Subcutaneous adipose tissue (tissue), 4 donors: Measurements from ENCODE around the gene ADGRG6. TPM values are rescaled to one million over a fixed set of nuclear protein-coding genes. Genes with fewer than 3 reads are reported as not detected.

Source experiments
- total RNA-seq, 4 donors: library from RNA; depleted of rRNA; stranded (reverse); fragments of >200 nt; gene quantifications; one replicate each; pipeline ENCODE4 v1.1.0, GENCODE V29; 2016
- TF ChIP-seq, protein P1 (sequence below): fragments of 450-650 bp; IDR thresholded peaks from one replicate; pipeline ENCODE4 v1.5.1; 2016; ENCODE audit warnings: low read depth, mild to moderate bottlenecking, control low read depth, antibody characterized with exemption, moderate library complexity

The ADGRG6 gene
- total RNA-seq, 4 donors from 2014 or later, result 17.3 to 25.8 (median 18.7) TPM

DNA sequence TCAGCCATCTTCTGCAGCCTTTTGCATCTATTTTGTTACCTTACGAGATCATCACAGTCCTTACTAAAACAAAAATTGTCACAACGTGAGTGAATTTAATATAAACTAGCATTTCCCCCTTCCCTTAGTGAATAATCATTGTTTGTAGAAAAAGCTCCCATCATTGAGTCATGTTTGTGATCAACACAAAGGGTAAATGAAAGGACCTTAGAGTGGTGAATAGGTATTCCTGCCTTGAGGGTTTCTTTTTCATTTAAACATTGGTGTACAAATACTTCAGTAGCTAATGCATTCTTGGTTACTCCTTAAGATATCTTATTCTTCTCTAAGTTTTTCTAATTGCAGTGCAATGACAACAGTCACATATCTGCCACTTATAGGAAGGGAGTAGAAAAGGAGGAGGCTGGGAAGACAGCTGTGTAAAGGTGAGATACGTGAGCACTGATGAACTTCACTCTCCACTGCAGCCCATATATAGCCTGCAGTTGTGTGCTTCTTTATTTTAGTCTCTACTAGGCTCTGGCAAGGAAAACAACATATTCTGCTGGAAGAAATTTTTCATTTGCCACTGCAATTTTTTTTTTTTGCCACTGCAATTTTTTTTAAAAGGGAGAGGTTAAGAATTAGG lies 27.8 kb downstream of the ADGRG6 start:
- TF ChIP-seq, protein P1, sequence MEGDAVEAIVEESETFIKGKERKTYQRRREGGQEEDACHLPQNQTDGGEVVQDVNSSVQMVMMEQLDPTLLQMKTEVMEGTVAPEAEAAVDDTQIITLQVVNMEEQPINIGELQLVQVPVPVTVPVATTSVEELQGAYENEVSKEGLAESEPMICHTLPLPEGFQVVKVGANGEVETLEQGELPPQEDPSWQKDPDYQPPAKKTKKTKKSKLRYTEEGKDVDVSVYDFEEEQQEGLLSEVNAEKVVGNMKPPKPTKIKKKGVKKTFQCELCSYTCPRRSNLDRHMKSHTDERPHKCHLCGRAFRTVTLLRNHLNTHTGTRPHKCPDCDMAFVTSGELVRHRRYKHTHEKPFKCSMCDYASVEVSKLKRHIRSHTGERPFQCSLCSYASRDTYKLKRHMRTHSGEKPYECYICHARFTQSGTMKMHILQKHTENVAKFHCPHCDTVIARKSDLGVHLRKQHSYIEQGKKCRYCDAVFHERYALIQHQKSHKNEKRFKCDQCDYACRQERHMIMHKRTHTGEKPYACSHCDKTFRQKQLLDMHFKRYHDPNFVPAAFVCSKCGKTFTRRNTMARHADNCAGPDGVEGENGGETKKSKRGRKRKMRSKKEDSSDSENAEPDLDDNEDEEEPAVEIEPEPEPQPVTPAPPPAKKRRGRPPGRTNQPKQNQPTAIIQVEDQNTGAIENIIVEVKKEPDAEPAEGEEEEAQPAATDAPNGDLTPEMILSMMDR, result no peak

DNA sequence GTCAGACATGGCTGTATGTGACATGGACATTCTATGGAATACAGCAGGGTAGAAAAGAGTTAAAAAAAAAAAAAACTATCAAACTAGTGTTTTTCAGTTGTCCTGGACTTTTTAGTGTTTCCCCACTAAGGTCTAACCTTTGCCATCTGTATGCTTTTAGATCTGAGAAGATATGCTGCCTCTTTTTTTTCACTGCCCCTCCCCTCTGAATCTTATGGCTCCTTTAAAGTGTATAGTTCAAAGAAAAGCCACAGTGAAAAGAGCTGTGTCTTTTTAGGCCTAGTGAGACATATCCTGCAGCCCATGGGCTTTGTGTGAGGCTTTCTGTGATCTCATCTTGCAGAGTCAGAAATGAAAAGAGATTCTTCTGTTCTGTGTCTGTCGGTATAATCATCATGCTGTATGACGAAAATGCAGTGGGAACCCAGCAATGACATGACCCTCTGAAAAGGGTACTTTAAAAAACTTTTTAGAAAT lies 29.3 kb downstream of the ADGRG6 start:
- TF ChIP-seq, protein P1, result no peak

DNA sequence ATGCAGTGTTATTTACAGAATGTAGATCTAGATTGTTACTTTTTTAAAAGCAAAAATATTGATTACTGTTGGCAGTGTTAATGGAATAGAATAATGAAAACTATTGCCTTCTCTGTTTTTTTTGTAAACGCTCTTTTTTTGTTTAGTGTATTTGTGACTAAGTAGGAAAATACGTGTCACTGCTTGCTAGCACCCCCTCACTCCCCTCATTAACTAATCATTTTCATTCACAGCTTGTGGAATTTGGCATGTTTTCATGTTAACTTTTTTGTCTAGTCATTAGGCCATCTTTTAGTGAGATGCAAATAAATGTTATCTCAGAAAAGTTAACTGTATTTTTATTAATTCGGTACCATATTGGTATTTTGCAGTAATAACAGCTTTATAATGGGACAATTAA lies 29.8 kb downstream of the ADGRG6 start:
- TF ChIP-seq, protein P1, result no peak

DNA sequence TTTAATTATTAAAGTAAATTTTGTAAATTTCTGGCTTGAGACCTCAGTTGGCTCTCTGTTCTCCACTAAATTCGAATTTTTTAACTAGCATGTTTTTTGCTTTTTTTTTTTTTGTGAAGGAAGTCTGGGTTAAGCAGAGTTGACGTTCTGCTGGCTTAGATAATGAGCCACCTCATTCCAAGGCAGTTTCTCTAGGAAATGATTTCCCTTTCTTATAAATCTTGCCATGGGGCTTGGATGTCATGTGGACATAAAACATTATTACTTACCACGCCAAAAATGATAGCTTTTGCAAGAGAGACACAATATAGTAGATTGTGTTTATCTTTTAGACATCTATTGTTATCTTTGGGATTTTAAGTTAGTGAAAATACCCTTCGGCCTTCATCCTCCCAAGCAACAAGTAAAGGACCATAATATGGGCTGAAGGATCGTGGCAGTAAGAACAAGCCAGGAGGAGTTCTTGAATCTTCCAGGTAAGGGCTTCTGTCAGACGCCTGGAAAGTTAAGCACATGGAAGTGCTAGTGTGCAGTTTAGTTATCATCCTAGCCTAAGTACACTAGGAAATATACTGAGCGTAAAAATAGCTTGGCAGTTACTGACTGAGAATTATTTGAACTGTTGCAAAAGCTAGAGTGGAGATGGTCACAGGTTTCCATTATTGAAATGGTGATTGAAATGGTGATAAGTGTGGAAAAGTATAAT lies 30.7 kb downstream of the ADGRG6 start:
- TF ChIP-seq, protein P1, result no peak

DNA sequence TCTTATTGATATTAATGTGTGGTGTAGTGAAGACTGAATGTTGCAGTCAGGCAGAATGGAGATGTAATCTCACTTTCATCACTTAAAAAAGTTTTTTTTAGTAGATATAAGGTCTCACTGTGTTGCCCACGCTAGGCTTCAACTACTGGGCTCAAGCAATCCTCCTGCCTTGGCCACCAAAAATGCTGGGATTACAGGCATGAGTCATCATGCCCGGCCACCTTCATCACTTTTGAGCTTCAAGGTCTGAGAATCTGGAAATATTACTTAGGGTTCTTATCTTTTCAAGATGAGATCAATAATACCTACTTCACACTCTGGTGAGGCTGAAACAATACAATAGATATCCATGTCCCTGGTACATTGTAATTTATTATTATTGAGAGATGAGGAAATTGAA lies 31.6 kb downstream of the ADGRG6 start:
- TF ChIP-seq, protein P1, result no peak

DNA sequence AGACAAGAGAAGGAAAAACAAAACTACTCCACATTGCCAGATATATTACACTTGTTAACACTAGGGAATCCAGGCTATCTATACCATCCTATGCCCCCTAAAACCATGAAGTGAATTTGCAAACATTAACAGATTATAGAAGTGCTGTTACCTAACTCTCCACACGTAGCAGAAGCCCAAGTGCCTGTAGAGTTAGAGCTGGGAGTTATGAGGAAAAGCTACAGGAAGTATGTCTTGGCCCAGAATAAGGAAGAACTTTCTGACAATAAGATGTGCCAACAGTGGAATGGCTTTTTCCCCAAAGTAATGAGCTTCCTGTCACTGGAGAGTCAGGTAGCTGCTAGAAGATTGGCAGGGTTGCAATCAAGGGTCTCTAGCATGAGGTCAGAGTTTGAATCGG lies 32.5 kb downstream of the ADGRG6 start:
- TF ChIP-seq, protein P1, result no peak

DNA sequence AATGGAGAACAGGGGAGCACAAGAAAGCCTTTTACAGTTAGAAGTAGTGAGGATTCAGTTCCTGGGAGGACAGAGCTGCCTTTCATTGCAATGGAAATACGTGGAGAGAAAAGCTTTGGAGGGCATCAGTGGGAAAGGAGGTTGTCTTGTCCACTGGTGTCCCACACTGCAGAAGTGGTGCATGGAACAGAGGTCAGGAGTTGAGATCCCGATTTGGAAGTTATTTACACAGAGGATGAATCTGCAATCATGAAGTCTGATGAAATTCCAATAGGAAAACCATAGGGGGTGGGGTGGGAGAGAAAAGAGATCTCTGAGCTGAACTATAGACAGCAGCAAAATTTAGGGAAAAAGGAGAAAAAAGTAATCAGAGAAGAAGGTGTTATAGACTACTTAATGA lies 33.6 kb downstream of the ADGRG6 start:
- TF ChIP-seq, protein P1, result no peak
